ENCODE data around the gene RASL12.

DNA sequence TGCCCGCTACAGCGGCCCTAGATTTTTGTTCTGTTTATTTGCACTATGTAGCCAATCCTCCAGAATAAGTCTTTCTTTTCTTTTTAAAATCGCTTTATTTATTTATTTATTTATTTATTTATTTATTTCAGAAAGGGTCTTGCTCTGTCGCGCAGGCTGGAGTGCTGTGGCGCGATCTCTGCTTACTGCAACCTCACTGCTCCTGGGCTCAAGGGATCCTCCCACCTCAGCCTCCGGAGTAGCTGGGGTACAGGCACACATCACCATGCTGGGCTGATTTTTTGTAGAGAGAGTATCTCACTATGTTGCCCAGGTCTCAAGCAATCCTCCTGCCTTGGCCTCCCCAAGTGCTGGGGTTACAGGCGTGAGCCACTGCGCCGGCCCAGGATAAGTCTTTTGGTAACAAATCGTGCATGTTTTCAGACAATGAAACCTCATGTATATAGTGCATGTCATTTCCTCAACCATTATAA lies 38.0 kb downstream of the RASL12 start:
- TF ChIP-seq FOXK2 (IDR thresholded peaks at IDR 0.05) (no peak), PKNOX1 (IDR thresholded peaks at IDR 0.05) (no peak), FOXM1 (IDR thresholded peaks at IDR 0.05; ENCODE audit: borderline replicate concordance) (no peak), SP1 (IDR thresholded peaks at IDR 0.05) (no peak), SUZ12 (IDR thresholded peaks at IDR 0.05) (no peak), LEF1 (IDR thresholded peaks at IDR 0.05; ENCODE audit: borderline replicate concordance) (no peak)

Data from HEK293T (cell line).